HepG2 (cell line): ENCODE measurements around the gene DDIAS. TPM values are rescaled to one million over a fixed set of nuclear protein-coding genes. Genes with fewer than 3 reads are reported as not detected.

Source experiments
- ATAC-seq: fragments of 200-7000 bp; cut with Tn5 transposase; 3 replicates; pipeline ENCODE4 v1.9.1; 2020; ENCODE audit warnings: mild to moderate bottlenecking, moderate library complexity
- BruUV-seq: library from RNA; stranded (reverse); fragments of 400-500 nt; replicated peaks from 2 replicates; lab custom pipeline; 2021; lab: Mats Ljungman, UMichigan
- CTCF ChIA-PET: fragments of 300-600 bp; formaldehyde crosslinking; extraction: SDS; loops from one replicate; lab custom pipeline; 2021; ENCODE audit warnings: low total read pairs, inconsistent platforms, low intra/inter-chr PET ratio; lab: Yijun Ruan, JAX
- POLR2A ChIA-PET: fragments of 350-600 bp; sonication (Branson Sonifier 250); formaldehyde crosslinking; loops from one replicate; lab custom pipeline; 2020; ENCODE audit warnings: antibody characterized with exemption, inconsistent platforms; lab: Yijun Ruan, JAX
- DNase-seq: peaks from one replicate; pipeline ENCODE4 v3.0.0-alpha.2; 2015; ENCODE audit warnings: low spot score
- FAIRE-seq: peaks from 3 replicates; lab custom pipeline; 2011; peaks lifted over from hg19 to GRCh38; lab: Jason Lieb, UNC
- H2AFZ ChIP-seq: one replicate; pipeline ENCODE4 v1.6.1; 2011; ENCODE audit warnings: low read length, inconsistent platforms
- H3K27ac ChIP-seq: fragments of 300-600 bp; 3 replicates; pipeline ENCODE4 v1.8.0; 2011; ENCODE audit warnings: mixed run types, mild to moderate bottlenecking, mixed read lengths, low read length, inconsistent platforms; ENCODE audit not compliant: insufficient read depth; ENCODE audit errors: extremely low read length
- H3K27me3 ChIP-seq, 2 experiments: fragments of 200-600 bp in 1 of 2; 2 replicates in 1 of 2; 3 replicates in 1 of 2; pipeline versions ENCODE4 v1.6.0 to v1.8.0; 2011; ENCODE audit warnings: low read length in 2 of 2, mild to moderate bottlenecking in 2 of 2, moderate library complexity in 2 of 2, inconsistent platforms in 1 of 2; ENCODE audit not compliant: insufficient read depth in 2 of 2, control insufficient read depth in 1 of 2
- H3K36me3 ChIP-seq, 2 experiments: fragments of 200-600 bp in 1 of 2; replicated peaks in 1 of 2; 2 replicates in 1 of 2; 3 replicates in 1 of 2; pipeline versions ENCODE4 v1.5.1 to v1.8.0; 2011; ENCODE audit warnings: low read length in 2 of 2, inconsistent platforms in 1 of 2; ENCODE audit not compliant: insufficient read depth in 2 of 2, control insufficient read depth in 1 of 2
- H3K4me1 ChIP-seq: 2 replicates; pipeline ENCODE4 v1.5.1; 2012; ENCODE audit warnings: low read length, inconsistent platforms; ENCODE audit not compliant: insufficient read depth
- H3K4me2 ChIP-seq: 2 replicates; pipeline ENCODE4 v1.6.0; 2011; ENCODE audit warnings: low read depth, low read length, inconsistent platforms
- H3K4me3 ChIP-seq, 3 experiments: fragments of 200-600 bp in 1 of 3; sonication (generic), shearing (Covaris generic) in 1 of 3; replicated peaks in 1 of 3; 2 replicates each; pipeline ENCODE4 v1.5.1; 2011 to 2016; ENCODE audit warnings: low read length in 3 of 3, inconsistent platforms in 2 of 3, low read depth in 2 of 3, mild to moderate bottlenecking in 2 of 3, control low read depth in 1 of 3, mixed read lengths in 1 of 3; ENCODE audit not compliant: insufficient read depth in 1 of 3
- H3K79me2 ChIP-seq: one replicate; pipeline ENCODE4 v1.6.1; 2011; ENCODE audit warnings: low read length, inconsistent platforms; ENCODE audit not compliant: insufficient read depth
- H3K9ac ChIP-seq: 2 replicates; pipeline ENCODE4 v1.6.0; 2011; ENCODE audit warnings: mild to moderate bottlenecking, low read depth, low read length, inconsistent platforms; ENCODE audit not compliant: insufficient read depth
- H3K9me3 ChIP-seq: 2 replicates; pipeline ENCODE4 v1.5.1; 2012; ENCODE audit warnings: mild to moderate bottlenecking, low read length
- H4K20me1 ChIP-seq: 2 replicates; pipeline ENCODE4 v1.6.0; 2011; ENCODE audit warnings: inconsistent platforms, mild to moderate bottlenecking, low read length, moderate library complexity; ENCODE audit not compliant: insufficient read depth
- HMG20B ChIP-seq: conservative IDR thresholded peaks from 2 replicates; pipeline ENCODE4 v1.6.1; 2016; ENCODE audit warnings: missing genetic modification reagents, missing compliant biosample characterization
- LCORL ChIP-seq, 2 experiments: fragments of 450-650 bp in 1 of 2; sonication (generic) in 1 of 2; formaldehyde crosslinking in 1 of 2; IDR thresholded peaks; 2 replicates each; pipeline versions ENCODE4 v1.5.0 to v1.6.1; 2017 to 2020; ENCODE audit warnings: antibody characterized with exemption in 1 of 2, missing genetic modification reagents in 1 of 2
- ZNF205 ChIP-seq: IDR thresholded peaks from 2 replicates; pipeline ENCODE4 v1.6.1; 2018; ENCODE audit warnings: missing biosample characterization, missing genetic modification reagents
- WGBS: methylation state at CpG from one replicate; pipeline ENCODE4 v1.1.6; 2017; ENCODE audit warnings: low lambda C conversion rate; 5-methylcytosine and 5-hydroxymethylcytosine counted together
- in situ Hi-C: cut with HindIII; loops from 2 replicates; pipeline ENCODE4 v1.10.0; 2017; ENCODE audit warnings: low pct_unique_long_range_greater_than_20kb; ENCODE audit not compliant: extremely low pct_ligation_motif_present
- intact Hi-C: fragments of 100-400 bp; cut with micrococcal nuclease; formaldehyde crosslinking; loops from one replicate; pipeline ENCODE4 v1.10.0; 2022; ENCODE audit not compliant: unreplicated experiment
- polyA plus RNA-seq, 8 experiments: library from polyadenylated mRNA; depleted of rRNA in 3 of 8; stranded (reverse) in 7 of 8; unstranded in 1 of 8; fragments of >200 nt; fragmentation: Illumina TruSeq in 4 of 8; extraction: Trizol in 4 of 8; gene quantifications; 2 replicates each; pipeline versions ENCODE4 v1.2.1 to v1.2.3, GENCODE V29; 2011 to 2016; ENCODE audit warnings: low read depth in 4 of 8, missing spikeins in 1 of 8, mixed read lengths in 1 of 8; ENCODE audit not compliant: insufficient read depth in 1 of 8
- total RNA-seq, 5 experiments: library from RNA; depleted of rRNA; stranded (reverse); fragments of >200 nt; fragmentation: Illumina TruSeq; extraction: Trizol; gene quantifications; 2 replicates each; pipeline ENCODE4 v1.2.3, GENCODE V29; 2016; ENCODE audit warnings: low read depth in 1 of 5
- TF ChIP-seq, protein P1 (sequence below): sonication (generic); formaldehyde crosslinking; IDR thresholded peaks from 2 replicates; pipeline ENCODE4 v1.5.0; 2020; ENCODE audit warnings: missing genetic modification reagents
- TF ChIP-seq, protein P2 (sequence below): IDR thresholded peaks from 2 replicates; pipeline ENCODE4 v1.6.1; 2016; ENCODE audit warnings: low read depth, borderline replicate concordance

DDIAS gene
- total and polyA plus RNA-seq, 2 of the 13 experiments (the other 11 are each of a cell fraction or from before 2014, with no cell fraction given): 3.5 to 13.0 TPM

DNA sequence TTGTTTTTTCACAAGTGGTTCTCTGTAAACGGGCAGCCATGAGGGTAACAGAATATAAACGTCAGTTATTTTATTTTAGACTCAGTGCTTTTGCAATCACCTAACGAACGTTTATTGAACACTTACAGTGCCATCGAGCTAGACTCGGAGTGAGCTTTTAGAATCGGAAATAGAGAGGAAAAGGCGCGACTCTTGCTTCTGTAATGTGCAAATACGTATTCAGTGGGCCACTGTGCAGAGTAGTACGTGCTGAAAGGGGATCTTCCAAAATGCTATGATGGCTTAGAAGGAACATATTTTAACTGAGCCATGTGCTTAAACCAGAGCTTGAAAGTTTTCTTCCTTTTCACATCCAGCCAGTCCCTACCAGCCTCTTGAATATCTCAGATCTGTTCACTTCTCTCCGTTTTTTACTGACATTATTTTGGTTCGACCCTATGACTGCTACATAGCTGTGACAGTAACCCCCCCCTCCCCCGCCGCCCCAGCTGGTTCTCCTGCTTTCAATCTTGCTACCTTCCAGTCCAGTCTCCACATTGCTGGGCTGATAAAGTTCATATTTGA lies 468 bp downstream of the DDIAS start:
- ChIA-PET CTCF (no interaction called here), POLR2A (interaction anchor here (1.1 to 2.1 kb wide), 5 partner anchors 132 to 383 kb away, joined by 3 to 27 read pairs (median 6); partner anchors contain the start of genes CCDC90B and PCF11)
- no peak for TF ChIP-seq ZNF205 (CRISPR knock-in tag)
- no peak for TF ChIP-seq LCORL (IDR thresholded peaks at IDR 0.05)
- TF ChIP-seq LCORL (CRISPR knock-in tag; IDR thresholded peaks at IDR 0.05): 0 out of 2 replicates have a peak, but pooled peaks have one; percentile 4
- TF ChIP-seq, protein P1, sequence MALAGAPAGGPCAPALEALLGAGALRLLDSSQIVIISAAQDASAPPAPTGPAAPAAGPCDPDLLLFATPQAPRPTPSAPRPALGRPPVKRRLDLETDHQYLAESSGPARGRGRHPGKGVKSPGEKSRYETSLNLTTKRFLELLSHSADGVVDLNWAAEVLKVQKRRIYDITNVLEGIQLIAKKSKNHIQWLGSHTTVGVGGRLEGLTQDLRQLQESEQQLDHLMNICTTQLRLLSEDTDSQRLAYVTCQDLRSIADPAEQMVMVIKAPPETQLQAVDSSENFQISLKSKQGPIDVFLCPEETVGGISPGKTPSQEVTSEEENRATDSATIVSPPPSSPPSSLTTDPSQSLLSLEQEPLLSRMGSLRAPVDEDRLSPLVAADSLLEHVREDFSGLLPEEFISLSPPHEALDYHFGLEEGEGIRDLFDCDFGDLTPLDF: 0 out of 2 replicates have a peak, but pooled peaks have one; percentile 1
- DNase-seq (no peak), ATAC-seq (no peak), FAIRE-seq (no peak)
- in situ Hi-C loops: loop anchor here (5.0 to 10.0 kb wide), 4 partner anchors 170 to 353 kb away; partner anchors contain the start of gene RAB30
- peak overlapping the region; percentile 100 for H3K4me2 ChIP-seq
- no peaks in the 10 kb centered on the region for H3K36me3 ChIP-seq
- H3K27ac ChIP-seq: peak overlapping the region; percentile 82
- TSS peak; percentile 78 for BruUV-seq
- peaks cover 34% of the 10 kb centered on the region for H3K4me1 ChIP-seq
- no peaks in the 10 kb centered on the region; a peak in 1 of 5 replicates for H3K27me3 ChIP-seq
- H2AFZ ChIP-seq: no peak overlapping the region
- H3K9ac ChIP-seq: peak overlapping the region; percentile 65
- H3K79me2 ChIP-seq: peaks cover 53% of the 10 kb centered on the region
- intact Hi-C loops: loop anchor here (1.0 to 10.0 kb wide), 3 partner anchors 169 to 383 kb away; partner anchors contain the start of genes CCDC90B and RAB30
- H4K20me1 ChIP-seq: no peaks in the 10 kb centered on the region
- no peaks in the 10 kb centered on the region for H3K9me3 ChIP-seq
- WGBS: 0% methylated on average over 15 of the region's 15 CpGs
- H3K4me3 ChIP-seq: peak overlapping the region; percentile 55 to 96 (median 94)

DNA sequence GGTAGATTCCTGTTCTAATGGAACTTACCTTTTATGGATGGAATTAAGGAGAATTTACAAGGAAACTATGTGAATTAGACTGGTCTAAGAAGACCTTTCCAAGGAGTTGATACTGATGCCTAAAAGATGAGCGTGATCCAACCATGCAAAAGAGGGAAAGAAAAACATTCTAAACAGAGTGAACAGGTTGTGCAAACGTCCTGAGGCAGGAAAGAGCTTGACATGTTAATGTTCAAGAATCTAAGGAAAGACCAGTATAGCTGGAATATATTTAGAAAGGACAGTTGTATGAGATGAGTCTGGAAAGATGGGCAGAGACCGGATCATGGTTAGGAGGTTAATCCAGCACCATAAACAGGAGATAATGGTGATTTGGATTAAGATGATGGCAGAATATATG lies 1.3 kb downstream of the DDIAS start:
- FAIRE-seq (no peak), DNase-seq (no peak), ATAC-seq (no peak)
- Histone ChIP-seq H3K79me2 (peaks cover 55% of the 10 kb centered on the region), H2AFZ (no peak overlapping the region), H3K27me3 (no peaks in the 10 kb centered on the region; a peak in 1 of 5 replicates), H3K27ac (no peak overlapping the region), H3K9me3 (no peaks in the 10 kb centered on the region), H4K20me1 (no peaks in the 10 kb centered on the region), H3K9ac (no peak overlapping the region), H3K36me3 (no peaks in the 10 kb centered on the region), H3K4me2 (peak overlapping the region; percentile 100), H3K4me1 (peaks cover 35% of the 10 kb centered on the region), H3K4me3 (peak overlapping the region; percentile 55 to 96 (median 94); a peak in 3 of 6 replicates)
- intact Hi-C loops (loop anchor here (10.0 kb wide), 1 partner anchor 382 kb away; the partner anchor contains the start of gene CCDC90B), in situ Hi-C loops (loop anchor here (5.0 to 10.0 kb wide), 4 partner anchors 169 to 352 kb away; partner anchors contain the start of gene RAB30)
- ChIA-PET POLR2A (no interaction called here), CTCF (no interaction called here)
- WGBS: 64% methylated on average over 3 of the region's 3 CpGs
- no TSS peak for BruUV-seq
- no peak for TF ChIP-seq HMG20B (CRISPR knock-in tag)
- TF ChIP-seq, protein P2, sequence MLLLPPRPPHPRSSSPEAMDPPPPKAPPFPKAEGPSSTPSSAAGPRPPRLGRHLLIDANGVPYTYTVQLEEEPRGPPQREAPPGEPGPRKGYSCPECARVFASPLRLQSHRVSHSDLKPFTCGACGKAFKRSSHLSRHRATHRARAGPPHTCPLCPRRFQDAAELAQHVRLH (CRISPR knock-in tag): no peak
